Activated T-cell treated with anti-CD3 and anti-CD28 coated beads for 24 hours (primary cell): ENCODE measurements around the gene IL17RA.

Experiments used
- DNase-seq: peaks from one replicate; pipeline ENCODE4 v3.0.0-alpha.2; 2020; ENCODE audit warnings: low read depth

The IL17RA gene

GRCh38 chr22:17106161-17106784, 21.5 kb downstream of the IL17RA start:
- no peak for DNase-seq

- DNase-seq, result no peak
Observed at GRCh38 chr22:17106785-17107546, 22.2 kb downstream of the IL17RA start.

DNA sequence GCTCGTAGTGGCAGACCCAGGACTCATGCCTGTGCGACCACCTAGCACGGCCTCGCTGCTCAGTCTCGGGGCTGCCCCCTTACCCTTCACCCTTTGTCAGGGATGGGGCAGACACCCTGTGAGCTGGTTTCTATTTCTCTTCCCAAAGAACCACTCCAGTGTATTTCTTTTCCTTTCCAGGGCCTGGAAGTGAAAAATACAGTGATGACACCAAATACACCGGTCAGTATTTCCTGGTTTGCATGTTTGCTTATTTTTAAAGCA, 22.7 kb downstream of the IL17RA start:
- DNase-seq, result no peak

DNA sequence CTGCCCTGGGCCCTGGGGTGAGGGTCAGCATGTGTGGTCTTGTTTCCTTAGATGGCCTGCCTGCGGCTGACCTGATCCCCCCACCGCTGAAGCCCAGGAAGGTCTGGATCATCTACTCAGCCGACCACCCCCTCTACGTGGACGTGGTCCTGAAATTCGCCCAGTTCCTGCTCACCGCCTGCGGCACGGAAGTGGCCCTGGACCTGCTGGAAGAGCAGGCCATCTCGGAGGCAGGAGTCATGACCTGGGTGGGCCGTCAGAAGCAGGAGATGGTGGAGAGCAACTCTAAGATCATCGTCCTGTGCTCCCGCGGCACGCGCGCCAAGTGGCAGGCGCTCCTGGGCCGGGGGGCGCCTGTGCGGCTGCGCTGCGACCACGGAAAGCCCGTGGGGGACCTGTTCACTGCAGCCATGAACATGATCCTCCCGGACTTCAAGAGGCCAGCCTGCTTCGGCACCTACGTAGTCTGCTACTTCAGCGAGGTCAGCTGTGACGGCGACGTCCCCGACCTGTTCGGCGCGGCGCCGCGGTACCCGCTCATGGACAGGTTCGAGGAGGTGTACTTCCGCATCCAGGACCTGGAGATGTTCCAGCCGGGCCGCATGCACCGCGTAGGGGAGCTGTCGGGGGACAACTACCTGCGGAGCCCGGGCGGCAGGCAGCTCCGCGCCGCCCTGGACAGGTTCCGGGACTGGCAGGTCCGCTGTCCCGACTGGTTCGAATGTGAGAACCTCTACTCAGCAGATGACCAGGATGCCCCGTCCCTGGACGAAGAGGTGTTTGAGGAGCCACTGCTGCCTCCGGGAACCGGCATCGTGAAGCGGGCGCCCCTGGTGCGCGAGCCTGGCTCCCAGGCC, 23.7 kb downstream of the IL17RA start:
- no peak for DNase-seq

DNA sequence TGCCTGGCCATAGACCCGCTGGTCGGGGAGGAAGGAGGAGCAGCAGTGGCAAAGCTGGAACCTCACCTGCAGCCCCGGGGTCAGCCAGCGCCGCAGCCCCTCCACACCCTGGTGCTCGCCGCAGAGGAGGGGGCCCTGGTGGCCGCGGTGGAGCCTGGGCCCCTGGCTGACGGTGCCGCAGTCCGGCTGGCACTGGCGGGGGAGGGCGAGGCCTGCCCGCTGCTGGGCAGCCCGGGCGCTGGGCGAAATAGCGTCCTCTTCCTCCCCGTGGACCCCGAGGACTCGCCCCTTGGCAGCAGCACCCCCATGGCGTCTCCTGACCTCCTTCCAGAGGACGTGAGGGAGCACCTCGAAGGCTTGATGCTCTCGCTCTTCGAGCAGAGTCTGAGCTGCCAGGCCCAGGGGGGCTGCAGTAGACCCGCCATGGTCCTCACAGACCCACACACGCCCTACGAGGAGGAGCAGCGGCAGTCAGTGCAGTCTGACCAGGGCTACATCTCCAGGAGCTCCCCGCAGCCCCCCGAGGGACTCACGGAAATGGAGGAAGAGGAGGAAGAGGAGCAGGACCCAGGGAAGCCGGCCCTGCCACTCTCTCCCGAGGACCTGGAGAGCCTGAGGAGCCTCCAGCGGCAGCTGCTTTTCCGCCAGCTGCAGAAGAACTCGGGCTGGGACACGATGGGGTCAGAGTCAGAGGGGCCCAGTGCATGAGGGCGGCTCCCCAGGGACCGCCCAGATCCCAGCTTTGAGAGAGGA, 24.5 kb downstream of the IL17RA start:
- DNase-seq, result no peak

DNA sequence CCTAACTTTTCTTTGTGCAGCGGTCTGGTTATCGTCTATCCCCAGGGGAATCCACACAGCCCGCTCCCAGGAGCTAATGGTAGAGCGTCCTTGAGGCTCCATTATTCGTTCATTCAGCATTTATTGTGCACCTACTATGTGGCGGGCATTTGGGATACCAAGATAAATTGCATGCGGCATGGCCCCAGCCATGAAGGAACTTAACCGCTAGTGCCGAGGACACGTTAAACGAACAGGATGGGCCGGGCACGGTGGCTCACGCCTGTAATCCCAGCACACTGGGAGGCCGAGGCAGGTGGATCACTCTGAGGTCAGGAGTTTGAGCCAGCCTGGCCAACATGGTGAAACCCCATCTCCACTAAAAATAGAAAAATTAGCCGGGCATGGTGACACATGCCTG, 25.2 kb downstream of the IL17RA start:
- DNase-seq, result no peak

GRCh38 chr22:17110791-17111550, 26.2 kb downstream of the IL17RA start:
- no peak for DNase-seq

DNA sequence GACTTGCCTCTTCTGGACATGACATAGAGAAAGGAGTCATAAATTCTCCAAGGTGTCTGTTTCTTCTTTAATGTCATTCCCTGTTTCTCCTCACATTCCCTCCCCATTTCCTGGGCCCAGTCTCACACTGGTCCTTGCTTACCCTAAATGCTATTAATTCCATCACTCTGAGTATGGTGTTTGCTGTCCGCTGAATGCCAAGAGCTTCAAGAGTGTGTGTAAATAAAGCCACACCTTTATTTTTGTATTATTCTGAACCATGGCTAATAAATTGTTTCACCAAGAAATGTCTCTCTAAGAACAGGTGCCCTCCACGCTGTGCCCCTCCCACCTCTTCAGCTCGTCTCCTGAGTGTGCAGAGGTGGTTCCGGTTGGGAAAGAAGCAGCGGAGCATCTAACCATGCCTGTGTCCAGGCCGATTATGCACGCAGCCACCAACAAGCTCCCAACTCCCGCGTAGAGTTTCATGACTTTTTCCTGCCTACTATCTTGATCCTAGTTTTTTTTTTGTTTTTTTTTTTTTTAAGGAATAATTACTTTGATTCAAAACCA, 27.8 kb downstream of the IL17RA start:
- DNase-seq, result no peak

DNA sequence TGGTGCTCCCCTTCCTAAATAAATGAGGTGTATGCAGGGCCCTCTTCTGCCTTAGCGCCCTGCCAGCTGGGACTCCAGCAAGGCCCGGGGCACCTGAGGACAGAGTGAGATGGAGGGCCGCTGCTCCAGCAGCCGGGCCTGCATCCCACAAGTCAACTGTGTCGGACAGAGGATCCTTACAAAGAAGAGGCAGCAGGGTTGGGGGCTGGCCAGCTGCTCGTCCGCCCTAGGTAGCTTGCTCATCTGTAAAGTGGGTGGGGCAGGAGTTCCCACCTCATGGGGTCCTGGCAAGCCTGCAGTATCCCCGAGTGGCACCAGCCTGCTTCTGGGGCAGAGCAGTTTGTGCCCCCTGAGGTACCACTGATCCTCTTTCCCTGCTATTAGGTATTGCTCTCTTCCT, 28.8 kb downstream of the IL17RA start:
- DNase-seq, result no peak

DNA sequence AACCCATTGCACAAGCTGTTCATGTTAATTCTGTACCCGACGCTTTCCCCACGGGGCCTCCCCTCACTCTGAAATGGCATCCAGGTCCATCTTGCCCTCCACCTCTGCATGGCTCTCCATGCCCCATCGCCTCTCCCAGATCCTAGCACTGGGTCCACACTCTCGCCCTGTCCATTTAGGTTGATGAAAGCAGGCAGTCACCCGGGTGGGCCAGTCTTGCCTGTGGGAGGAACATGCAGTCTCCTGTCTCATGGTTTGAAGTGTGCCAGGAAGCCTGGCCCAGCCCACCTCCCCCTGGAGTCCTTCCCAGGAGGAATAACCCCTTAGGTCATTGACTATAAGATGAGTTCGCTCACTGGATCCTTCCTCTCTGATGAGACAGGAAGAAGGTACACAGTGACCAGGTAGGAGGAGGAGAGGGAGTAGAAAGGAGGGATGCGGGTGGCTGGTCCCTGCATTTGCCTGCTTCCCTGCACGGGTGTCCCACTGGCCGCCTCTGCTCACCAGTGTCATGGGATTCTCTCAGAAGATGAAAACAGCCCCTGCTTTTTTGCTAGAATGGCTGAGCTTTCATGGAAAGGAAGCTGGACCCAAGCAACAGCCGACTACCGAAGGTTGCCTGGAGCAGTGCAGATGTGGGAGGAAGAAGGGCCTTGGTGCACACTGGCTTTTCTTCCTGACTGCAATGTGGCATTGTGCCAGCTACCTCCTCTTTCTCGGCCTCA, 29.5 kb downstream of the IL17RA start:
- no peak for DNase-seq

- DNase-seq, result no peak
Observed at GRCh38 chr22:17114898-17115235, 30.1 kb downstream of the IL17RA start.

DNA sequence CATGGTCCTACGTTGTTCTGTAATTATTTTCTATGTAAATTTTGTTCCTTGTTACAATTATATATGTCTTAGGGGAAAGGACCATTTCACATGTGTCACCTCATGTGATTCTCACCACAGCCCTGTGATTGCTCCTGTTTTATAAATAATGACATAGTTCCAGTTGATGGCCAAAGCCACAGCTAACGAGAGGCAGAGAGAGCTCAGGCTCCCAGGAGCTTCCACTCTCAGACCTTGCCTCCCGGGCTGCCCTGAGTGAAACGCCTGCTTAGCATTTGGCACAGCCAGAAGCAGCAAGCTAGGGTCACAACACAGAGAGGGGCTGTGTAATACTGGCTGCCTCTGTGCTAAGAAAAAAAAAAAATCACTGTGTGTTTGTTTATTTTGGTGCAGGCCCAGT, 30.4 kb downstream of the IL17RA start:
- DNase-seq, result no peak

GRCh38 chr22:17115945-17116565, 31.3 kb downstream of the IL17RA start:
- no peak for DNase-seq

DNA sequence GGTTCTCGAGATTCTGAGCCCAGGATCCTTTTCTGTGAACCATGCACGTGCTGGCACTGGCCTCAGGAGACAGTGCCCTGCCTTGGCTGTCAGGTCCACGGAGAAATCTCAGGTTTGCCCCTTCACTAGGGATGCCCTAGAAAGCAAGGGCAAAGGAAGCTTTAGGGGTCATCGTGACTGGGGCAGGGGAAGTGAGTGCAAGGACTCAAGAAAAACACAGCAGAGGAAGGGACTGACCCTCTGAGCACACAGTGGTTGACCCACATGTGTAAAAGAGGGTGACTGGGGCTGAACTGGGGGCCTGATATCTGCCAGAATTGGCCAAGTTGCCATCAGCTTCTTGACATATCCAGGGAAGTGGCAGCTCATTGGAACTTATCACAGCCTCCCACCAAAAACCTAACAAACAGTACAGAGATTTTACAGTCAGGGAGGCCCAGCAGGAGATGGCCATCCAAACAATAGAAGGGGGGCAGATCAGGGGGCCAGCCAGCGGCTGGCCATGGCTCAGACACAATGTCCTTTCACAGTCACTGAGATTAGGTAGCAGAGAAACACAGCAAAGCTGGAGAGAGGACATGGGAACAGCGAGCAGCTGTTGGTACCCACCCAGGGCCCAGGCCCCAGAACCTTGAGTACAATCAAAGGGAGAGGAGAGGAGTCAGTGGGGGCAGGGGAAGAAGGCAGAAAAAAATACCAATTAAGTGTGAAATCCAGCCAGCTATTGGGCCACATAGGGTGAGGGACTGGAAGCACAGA, 32.0 kb downstream of the IL17RA start:
- no peak for DNase-seq

DNA sequence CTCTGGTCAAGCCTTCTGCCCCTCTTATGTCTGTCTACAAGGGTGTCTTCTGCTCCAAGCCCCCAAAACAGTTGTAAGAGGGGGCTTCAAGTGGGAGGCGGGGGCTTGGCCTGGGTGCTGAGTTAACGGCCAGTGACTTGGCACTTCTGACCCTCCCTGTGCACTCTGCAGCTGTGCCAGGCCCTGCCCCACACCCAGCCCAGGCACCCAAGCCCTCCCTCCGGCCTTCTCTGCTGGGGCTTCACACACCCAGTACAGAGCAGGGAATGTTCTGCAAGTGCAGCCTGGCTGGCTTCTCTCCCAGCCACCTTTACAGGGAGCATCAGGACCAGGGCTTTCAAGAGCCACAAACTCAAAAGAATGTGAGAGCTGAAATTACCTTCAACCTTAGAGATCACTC, 32.6 kb downstream of the IL17RA start:
- DNase-seq, result no peak

DNA sequence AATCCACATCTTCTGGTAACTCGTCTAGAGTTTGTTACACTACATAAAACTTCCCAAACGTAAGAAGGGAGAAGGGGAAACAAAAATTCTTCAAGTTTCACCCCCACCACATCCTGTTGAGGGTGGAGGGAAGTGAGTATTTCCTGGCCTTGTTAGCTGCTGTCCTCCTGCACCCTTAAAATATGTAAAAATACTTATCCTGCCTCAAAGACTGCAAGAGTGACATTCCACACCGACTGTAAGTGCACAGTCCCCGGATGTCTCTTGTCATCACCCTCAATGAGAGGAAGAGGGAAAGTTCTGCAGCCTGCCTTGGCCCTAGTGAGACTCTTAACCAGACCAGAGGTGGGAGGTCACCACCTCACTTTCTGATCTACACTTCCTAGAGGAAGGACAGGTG, 33.1 kb downstream of the IL17RA start:
- no peak for DNase-seq

DNA sequence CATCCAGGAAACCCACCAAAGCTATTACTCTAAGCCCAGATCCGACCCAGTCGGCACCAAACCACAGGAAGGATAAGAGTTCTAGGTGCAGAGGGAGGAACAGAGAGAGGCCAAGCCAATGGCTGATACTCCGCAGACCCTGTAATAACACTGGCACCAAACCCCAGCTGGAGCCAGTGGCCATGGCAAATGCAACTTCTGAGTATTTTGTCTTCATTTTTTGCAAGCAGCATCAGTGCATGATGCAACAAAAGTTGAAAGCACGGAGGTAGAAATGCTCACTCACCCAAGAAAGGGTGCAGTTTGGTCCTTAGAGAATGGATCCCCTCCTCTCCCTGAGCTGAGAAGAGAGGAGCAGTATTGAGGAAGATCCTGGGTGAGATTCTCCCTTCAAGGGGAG, 33.5 kb downstream of the IL17RA start:
- no peak for DNase-seq

GRCh38 chr22:17119481-17120202, 34.8 kb downstream of the IL17RA start:
- DNase-seq, result no peak

- DNase-seq, result peak; percentile 23
Observed at GRCh38 chr22:17120281-17120680, 35.5 kb downstream of the IL17RA start.
